Fibroblast of the aortic adventitia (primary cell): ENCODE data around the gene RAD51B. TPM values are rescaled to one million over a fixed set of nuclear protein-coding genes. Genes with fewer than 3 reads are reported as not detected.
A peak's percentile ranks its signal among the peaks of the same experiment; 100 is the strongest.

ENCODE experiments used
- DNase-seq: peaks from one replicate; pipeline ENCODE4 v3.0.0-alpha.2; 2010; ENCODE audit warnings: low read depth
- H3K4me3 ChIP-seq: 2 replicates; pipeline ENCODE4 v1.5.1; 2011; ENCODE audit warnings: low read depth, mild to moderate bottlenecking, control low read depth, low read length, moderate library complexity
- total RNA-seq: library from RNA; depleted of rRNA; stranded (reverse); fragments of >200 nt; gene quantifications from 2 replicates; pipeline ENCODE4 v1.2.3, GENCODE V29; 2012; ENCODE audit warnings: low replicate concordance
- TF ChIP-seq, protein P1 (sequence below): IDR thresholded peaks from 2 replicates; pipeline ENCODE4 v1.5.1; 2011; ENCODE audit warnings: mild to moderate bottlenecking, low read length, control low read depth, inconsistent platforms; ENCODE audit not compliant: insufficient read depth

Gene RAD51B
- total RNA-seq, 1 donor, result 28.7 TPM

GRCh38 chr14:68122651-68123050, 303.1 kb downstream of the RAD51B start:
- DNase-seq, result no peak
- TF ChIP-seq, protein P1, sequence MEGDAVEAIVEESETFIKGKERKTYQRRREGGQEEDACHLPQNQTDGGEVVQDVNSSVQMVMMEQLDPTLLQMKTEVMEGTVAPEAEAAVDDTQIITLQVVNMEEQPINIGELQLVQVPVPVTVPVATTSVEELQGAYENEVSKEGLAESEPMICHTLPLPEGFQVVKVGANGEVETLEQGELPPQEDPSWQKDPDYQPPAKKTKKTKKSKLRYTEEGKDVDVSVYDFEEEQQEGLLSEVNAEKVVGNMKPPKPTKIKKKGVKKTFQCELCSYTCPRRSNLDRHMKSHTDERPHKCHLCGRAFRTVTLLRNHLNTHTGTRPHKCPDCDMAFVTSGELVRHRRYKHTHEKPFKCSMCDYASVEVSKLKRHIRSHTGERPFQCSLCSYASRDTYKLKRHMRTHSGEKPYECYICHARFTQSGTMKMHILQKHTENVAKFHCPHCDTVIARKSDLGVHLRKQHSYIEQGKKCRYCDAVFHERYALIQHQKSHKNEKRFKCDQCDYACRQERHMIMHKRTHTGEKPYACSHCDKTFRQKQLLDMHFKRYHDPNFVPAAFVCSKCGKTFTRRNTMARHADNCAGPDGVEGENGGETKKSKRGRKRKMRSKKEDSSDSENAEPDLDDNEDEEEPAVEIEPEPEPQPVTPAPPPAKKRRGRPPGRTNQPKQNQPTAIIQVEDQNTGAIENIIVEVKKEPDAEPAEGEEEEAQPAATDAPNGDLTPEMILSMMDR, result no peak
- H3K4me3 ChIP-seq, result no peak overlapping the region

GRCh38 chr14:68124050-68124449, 304.5 kb downstream of the RAD51B start:
- TF ChIP-seq, protein P1, result no peak
- no peak for DNase-seq
- H3K4me3 ChIP-seq, result no peak overlapping the region

GRCh38 chr14:68124979-68125731, 305.6 kb downstream of the RAD51B start:
- peak; percentile 84 for DNase-seq
- H3K4me3 ChIP-seq, result no peak overlapping the region
- TF ChIP-seq, protein P1, result no peak

DNA sequence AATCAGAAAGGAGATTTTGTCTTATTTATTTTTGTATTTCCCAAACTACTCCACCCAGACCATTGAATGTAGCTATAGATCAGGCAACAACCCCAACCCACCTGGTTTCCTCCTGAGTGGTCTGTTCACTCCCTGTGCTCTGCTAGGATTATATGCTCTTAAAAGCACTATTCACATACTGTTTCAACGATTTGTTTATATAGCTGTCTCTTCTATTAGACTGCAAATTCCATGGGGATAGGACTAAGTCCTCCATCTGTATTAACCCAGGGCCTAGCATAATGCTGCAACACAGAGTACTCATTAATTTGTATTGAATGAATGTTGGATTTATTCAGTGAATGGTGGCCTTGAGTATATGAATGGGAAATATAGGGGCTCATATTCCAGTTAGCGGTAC, 307.6 kb downstream of the RAD51B start:
- no peak overlapping the region for H3K4me3 ChIP-seq
- TF ChIP-seq, protein P1, result no peak
- no peak for DNase-seq

- no peak overlapping the region for H3K4me3 ChIP-seq
- TF ChIP-seq, protein P1, result no peak
- DNase-seq, result peak; percentile 71
Measured at GRCh38 chr14:68131907-68132306, 312.3 kb downstream of the RAD51B start.

DNA sequence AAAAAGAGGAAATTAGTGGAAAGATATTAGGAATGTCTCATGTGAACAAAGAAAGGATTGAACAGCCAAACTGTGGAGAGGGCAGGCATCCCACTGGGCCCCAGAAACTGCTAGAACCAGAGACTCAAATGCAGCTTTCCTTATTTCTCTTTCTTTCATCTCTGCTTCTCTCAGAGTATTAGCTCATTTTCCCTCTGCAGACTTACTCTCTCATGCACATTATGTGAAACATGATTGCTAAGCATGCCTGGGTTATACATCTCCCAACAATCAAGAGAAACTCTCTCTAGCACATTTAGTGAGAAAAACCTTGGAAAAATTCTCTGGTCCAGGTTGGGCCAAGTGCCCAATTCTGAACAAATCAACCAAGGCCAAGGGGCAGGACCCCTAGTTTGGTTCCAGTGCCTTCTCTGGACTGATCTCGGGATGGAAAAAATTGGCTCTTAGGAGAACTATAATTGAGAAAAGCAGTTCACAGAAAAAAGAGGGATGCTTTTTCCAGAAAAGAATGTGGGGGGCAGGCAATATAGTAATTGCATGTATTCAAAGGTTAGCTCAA, 313.1 kb downstream of the RAD51B start:
- TF ChIP-seq, protein P1, result no peak
- H3K4me3 ChIP-seq, result no peak overlapping the region
- DNase-seq, result no peak
